Effector memory CD4-positive, alpha-beta T cell (primary cell): ENCODE data around the gene SNU13.
"Not testable (repeated sequence)": the region's sequence is repeated elsewhere in the genome, so short reads cannot be mapped to it uniquely, and the experiment has no call there.

Source experiments
- DNase-seq, 3 donors: peaks; one replicate each; pipeline ENCODE4 v3.0.0-alpha.2; 2020
- H3K27ac ChIP-seq: 2 replicates; pipeline ENCODE4 v1.7.0; 2013; ENCODE audit warnings: mild to moderate bottlenecking, low read length, moderate library complexity; ENCODE audit not compliant: insufficient read depth, poor library complexity, severe bottlenecking
- H3K27me3 ChIP-seq: replicated peaks from 2 replicates; pipeline ENCODE4 v1.7.0; 2013; ENCODE audit warnings: mild to moderate bottlenecking, low read length; ENCODE audit not compliant: insufficient read depth, control insufficient read depth, poor library complexity, severe bottlenecking
- H3K36me3 ChIP-seq: 2 replicates; pipeline ENCODE4 v1.7.0; 2013; ENCODE audit warnings: mild to moderate bottlenecking, low read length, moderate library complexity; ENCODE audit not compliant: control insufficient read depth, insufficient read depth
- H3K4me1 ChIP-seq: 2 replicates; pipeline ENCODE4 v1.7.0; 2013; ENCODE audit warnings: low read length, mild to moderate bottlenecking; ENCODE audit not compliant: control insufficient read depth, insufficient read depth, poor library complexity, severe bottlenecking
- H3K4me3 ChIP-seq: 2 replicates; pipeline ENCODE4 v1.7.0; 2013; ENCODE audit warnings: low read length, low read depth, mild to moderate bottlenecking; ENCODE audit not compliant: insufficient read depth, poor library complexity, severe bottlenecking
- H3K9me3 ChIP-seq: 2 replicates; pipeline ENCODE4 v1.7.0; 2013; ENCODE audit warnings: mild to moderate bottlenecking, low read length, moderate library complexity; ENCODE audit not compliant: control insufficient read depth

SNU13 gene

DNA sequence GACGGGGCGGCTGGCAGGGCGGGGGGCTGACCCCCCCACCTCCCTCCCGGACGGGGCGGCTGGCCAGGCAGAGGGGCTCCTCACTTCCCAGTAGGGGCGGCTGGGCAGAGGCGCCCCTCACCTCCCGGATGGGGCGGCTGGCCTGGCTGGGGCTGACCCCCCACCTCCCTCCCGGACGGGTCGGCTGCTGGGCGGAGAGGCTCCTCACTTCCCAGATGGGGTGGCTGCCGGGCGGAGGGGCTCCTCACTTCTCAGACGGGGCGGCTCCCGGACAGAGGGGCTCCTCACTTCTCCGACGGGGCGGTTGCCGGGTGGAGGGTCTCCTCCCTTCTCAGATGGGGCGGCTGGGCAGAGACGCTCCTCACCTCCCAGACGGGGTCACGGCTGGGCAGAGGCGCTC is 57.6 kb downstream of the SNU13 start:
- H3K4me3 ChIP-seq, DNase-seq, H3K9me3 ChIP-seq, H3K27ac ChIP-seq, H3K4me1 ChIP-seq, H3K27me3 ChIP-seq: not testable (repeated sequence)
- H3K36me3 ChIP-seq: peaks cover 54% of the 10 kb centered on the region

DNA sequence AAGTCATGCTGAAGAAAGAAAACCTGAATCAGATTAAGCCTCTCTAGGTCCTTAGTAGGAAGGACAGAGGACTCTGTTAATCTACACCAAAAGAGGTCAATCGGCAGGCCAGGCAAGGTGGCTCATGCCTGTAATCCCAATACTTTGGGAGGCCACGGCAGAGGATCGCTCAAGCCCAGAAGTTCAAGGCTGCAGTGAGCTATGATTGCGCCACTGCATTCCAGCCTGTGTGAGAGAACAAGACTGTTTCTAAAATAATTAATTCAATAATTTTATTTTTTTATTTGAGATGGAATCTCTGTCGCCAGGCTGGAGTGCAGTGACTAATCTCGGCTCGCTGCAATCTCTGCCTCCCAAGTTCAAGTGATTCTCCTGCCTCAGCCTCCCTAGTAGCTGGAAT is 63.1 kb downstream of the SNU13 start:
- Histone ChIP-seq H3K9me3 (no peaks in the 10 kb centered on the region), H3K27ac (no peak overlapping the region), H3K27me3 (no peaks in the 10 kb centered on the region), H3K4me3 (no peak overlapping the region), H3K4me1 (peaks cover 11% of the 10 kb centered on the region), H3K36me3 (peaks cover 51% of the 10 kb centered on the region)
- no peak for DNase-seq
